CD1c-positive myeloid dendritic cell (primary cell): ENCODE measurements around the gene LARP1.
"Not testable (repeated sequence)": the region's sequence is repeated elsewhere in the genome, so short reads cannot be mapped to it uniquely, and the experiment has no call there.

Experiments
- DNase-seq: peaks from one replicate; pipeline ENCODE4 v3.0.0-alpha.2; 2016; ENCODE audit errors: extremely low spot score

Gene LARP1

DNA sequence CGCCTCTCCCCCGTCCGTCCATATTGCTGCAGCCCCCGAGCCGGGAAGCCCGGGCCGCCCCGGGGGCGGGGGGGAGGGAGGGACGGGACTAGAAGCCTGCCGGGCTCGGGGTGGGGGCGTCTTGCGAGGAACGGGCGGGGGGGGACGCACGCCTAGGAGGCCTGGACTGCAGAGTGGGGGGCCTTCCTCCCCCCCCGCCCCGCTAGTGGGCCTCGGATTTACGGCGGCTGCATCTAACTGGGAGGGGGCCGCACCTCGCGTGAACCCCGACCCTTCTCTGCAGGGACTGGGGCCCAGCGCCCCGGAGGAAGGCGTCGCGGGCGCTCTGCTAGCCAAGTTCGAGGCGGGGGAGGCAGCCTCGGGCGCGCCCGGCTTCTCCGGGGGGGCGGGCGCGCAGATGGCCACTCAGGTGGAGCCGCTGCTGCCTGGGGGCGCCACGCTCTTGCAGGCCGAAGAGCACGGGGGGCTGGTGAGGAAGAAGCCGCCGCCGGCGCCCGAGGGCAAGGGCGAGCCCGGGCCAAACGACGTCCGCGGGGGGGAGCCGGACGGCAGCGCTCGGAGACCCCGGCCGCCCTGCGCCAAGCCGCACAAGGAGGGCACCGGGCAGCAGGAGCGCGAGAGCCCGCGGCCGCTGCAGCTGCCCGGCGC, at the start of gene LARP1:
Gene LARP1, plus strand, starts transcription at position 17 of the 648 bp plus-strand sequence. Its CDS starts 381 bp downstream, at position 398.
- DNase-seq = peak; percentile 37

DNA sequence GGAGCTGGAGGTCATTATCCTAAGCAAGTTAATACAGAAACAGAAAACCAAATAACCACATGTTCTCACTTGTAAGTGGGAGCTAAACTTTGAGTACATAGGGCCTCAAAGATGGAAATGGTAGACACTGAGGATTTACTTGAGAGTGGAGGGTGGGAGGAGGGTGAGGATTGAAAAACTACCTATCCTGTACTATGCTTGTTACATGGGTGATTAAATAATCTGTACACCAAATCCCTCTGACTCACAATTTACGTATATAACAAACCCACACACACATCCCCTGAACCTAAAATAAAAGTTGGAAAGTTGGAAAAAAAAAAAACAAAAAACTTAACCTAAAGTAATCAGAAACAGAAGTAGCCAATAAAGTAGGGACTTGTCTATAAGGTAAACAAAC, 48.8 kb upstream of the LARP1 start:
- no peak for DNase-seq

DNA sequence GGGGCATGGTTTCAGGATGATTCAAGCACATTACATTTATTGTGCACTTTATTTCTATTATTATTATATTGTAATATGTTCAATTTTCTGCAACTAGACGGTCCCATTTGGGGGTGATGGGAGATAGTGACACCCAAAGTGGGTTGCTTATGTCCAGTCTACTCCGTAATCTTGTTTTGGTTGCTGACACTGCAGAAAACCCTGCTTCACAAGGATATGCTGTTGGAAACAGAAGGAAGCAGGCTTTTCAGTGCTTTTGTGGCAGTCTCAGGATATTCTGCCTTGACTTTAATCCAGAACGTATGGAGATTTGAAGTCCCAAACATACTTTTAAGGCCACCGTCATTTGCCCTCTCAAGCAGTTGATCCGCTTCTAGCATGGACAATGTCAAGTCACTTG, 47.5 kb upstream of the LARP1 start:
- DNase-seq = no peak

DNA sequence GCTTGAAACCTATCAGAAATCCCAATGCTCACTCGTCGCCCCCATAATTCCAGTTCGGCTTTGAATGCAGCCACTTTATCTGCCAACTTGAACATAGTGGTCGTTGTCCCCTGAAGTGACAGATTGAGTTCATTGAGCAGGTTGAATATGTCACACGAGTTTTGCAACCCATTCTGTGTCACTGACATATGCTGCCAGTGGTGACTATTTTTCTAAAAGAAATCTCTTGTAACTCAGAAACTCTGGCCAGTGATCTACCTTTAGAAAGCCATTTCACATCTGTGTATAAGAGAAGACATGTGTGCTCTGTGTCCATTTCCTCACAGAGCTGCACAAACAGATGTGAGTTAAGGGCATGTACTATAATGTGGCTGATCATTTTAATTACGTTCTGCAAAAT, 47.0 kb upstream of the LARP1 start:
- DNase-seq = no peak

DNA sequence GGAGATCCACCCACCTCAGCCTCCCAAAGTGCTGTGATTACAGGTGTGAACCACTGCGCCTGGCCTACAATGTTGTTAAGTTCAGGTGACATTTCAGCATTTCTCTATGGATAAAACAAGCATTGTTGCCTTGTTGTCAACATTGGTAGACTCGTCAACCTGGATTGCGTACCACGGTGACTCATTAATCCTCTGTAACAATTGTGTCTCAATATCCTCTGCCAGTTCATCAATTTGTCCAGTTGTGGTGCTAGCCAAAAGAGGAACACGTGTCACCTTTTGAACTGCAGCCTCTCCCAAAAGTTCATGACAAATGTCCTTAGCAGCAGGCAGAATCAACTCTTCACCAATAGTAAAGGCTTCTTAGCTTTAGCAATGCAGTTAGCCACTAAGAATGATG, 46.3 kb upstream of the LARP1 start:
- DNase-seq = peak; percentile 5

DNA sequence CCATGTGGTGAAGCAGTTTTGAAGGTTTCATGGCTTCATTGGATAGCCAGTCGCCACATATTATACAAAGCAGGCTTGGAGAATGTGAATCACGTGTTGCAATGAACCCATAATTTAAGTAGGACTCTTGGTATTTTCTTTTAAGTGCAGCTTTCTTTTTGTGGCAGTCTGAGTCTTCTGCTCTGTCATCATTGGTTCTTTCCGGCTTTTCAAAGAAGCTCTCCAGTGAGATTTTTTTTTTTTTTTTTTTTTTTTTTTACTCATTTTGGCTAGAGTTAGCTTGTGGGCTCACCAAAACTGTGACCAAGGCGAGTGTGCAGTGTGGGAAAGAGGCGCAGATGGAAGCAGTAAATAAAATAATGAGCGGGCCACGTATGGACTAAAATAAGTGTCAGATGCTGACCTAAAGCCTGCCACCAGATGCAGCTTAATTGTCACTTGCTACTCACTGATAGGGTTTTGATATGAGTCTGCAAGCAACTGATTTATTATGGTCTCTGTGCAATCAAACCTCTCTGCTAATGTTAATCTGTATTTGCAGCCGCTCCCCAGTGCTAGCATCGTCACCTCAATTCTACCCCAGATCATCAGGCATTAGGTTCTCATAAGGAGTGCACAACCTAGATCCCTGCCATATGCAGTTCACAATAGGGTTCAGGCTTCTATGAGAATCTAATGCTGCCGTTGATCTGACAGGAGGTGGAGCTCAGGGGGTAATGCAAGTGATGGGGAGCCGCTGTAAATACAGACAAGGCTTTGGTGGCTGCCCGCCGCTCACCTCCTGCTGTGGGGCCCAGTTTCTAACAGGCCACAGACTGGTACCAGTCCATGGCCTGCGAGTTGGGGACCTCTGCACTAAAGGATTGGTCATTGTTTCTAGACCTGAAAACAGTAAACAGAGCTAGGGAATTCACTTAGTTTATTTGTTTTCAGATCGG, 45.5 kb upstream of the LARP1 start:
- no peak for DNase-seq

DNA sequence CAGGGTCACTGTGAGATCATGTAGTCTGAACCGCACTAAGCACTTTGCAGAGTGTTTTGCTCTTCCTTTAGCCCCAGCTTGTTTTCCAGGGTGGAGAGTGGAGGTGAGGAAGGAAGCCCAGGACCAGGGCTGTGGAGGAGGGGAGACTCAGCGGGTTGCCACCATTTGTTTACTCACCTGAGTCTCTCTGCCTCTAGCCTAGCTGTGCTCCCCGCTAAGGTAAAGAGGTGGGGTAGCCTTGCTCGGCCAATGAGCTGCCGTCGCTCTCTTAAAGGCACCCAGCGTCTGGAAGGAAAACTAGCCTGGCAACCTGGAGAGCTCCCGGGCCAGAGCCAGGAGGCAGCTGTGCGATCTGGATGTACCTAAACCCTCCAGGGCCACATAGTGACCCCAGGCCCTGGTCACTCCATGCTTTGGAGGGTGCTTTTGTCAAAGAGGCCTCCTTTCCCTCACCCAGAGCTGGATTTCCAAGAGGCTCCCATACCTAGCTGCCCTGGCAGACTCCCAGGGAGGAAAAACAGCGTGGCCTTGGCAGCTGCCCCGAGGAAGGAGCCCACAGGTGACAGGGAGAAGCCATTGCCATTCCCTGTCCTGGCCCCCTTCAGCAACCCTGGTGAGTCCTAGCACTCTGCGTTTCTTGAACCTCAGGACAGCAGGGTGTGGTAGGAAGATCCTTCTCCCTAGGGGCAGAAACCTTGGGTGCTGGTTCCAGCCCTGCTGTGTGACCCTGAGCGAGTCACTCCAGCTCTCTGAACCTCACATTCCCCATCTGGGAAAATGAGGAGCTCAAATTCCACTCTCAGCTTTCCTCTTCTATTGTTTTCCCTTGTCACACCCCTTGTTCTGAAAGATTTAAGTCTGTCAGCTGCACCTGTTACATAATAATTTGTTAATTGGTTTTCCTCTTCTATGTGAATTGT, 42.4 kb upstream of the LARP1 start:
- no peak for DNase-seq

DNA sequence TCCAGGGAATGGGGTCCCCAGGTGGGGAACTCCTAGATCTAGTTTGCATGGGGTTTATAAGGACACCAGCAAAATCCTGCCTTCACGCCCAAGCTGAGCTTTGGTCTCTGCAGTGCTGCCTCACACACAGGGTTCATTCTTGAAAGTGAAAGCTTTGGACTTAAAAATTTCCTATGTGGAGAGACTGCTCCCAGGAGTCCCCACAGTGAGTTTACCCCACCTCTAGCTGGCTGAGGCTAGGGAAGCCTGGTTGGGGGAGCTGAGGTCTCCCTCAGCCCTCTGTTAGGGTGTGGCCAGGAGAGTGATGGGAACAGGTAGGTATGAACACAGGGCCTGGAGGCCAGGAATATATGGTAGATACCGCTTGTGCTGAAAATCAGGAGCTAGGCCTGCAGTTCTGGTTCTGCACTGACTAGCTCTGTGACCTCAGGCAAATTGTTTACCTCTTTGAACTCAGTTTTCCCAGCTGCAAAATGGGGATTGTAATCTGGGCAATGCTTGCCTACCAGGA, 41.5 kb upstream of the LARP1 start:
- no peak for DNase-seq

DNA sequence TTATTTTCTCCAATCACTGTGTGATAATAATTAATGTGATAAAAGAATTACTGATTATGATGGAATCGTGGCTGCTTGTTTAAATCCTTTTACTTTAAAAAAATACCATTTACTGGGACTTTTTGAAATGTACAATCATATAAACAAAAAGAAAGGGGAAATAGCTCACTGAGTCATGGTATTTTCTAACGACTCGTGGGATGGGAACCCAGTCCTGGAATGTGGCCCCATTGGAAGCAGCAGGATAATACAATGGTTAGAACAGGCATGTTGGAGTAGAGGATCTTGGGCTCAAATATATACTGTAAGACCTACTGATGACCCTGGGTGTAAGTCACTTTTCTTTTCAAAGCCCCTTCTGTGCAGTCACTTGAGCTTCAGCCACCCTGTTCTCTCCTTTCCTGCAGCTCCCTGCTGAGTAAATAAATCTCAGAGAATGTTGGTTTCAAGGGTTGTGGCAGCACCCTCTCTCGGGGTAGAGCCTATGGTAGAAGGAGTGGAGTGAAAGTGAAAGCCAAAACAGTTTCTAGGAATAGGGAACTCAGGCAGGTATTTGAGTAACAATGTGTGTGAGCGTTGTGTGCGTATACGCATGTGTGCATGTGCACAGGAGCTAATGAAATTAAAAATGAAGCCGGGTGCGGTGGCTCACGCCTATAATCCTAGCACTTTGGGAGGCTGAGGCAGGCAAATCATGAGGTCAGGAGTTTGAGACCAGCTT, 40.8 kb upstream of the LARP1 start:
- DNase-seq = peak; percentile 63

DNA sequence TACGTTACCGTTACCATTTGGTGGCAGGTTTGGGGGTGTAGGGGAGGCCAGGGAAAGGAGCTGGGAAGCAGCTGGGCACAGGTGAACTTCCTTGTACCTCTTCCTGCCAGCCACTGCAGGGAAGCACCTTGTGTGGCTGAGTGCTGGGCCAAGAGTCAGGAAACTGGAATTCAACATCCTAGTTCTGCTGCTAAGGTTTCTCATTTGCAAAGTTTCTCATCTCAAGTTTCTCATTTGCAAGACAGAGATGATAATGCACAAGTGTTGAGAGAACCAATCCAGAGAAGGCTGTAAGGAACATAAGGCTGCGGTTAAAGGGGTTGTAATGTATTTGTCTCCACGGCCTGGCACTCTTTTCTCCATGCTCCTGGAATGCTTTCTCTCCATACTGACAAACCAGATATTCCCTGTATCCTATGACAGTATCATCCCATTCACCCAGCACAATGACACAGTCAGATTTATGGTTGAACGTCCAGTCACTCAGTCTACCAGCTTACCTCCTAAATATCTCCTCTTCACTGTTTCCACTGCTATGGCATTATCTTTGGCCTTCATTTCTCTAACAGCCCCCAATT, 33.6 kb upstream of the LARP1 start:
- DNase-seq = no peak

DNA sequence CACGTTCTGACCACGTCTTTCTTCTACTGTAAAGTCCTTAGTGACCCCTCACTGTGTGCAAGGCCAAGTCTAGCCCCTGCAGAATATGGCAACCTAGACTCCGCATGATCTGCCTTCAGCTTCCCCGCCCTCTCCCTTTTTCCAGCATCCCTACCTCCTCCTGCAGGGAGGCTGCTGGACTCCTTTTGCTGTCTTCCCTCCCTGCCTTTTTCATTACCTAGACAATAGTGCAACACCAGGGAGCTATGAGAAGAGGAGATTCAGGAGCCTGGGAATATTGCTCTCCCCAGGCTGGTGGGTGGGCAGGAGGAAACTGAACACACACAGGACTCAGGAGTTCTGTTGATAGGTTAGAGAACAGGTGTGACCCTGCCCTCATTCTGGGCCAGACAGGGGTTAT, 33.1 kb upstream of the LARP1 start:
- DNase-seq = no peak

DNA sequence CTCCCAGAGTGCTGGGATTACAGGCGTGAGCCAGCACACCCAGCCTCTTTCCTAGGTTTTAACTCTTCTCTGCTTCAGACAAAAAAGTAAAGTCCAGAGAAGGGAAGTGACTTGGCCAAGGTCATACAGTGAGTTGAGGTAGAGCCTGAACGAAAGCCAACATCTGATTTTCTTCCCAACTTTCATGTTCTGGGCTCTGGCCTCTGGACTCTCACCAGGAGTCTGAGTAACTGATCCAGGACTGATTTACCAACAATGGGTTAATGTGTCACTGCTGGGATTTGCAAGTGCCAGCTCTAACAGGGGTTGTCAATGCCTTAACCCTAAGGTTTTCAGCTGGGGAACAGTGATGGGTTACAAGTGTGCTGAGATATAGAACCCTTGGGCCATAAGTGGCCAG, 32.2 kb upstream of the LARP1 start:
- DNase-seq = no peak

DNA sequence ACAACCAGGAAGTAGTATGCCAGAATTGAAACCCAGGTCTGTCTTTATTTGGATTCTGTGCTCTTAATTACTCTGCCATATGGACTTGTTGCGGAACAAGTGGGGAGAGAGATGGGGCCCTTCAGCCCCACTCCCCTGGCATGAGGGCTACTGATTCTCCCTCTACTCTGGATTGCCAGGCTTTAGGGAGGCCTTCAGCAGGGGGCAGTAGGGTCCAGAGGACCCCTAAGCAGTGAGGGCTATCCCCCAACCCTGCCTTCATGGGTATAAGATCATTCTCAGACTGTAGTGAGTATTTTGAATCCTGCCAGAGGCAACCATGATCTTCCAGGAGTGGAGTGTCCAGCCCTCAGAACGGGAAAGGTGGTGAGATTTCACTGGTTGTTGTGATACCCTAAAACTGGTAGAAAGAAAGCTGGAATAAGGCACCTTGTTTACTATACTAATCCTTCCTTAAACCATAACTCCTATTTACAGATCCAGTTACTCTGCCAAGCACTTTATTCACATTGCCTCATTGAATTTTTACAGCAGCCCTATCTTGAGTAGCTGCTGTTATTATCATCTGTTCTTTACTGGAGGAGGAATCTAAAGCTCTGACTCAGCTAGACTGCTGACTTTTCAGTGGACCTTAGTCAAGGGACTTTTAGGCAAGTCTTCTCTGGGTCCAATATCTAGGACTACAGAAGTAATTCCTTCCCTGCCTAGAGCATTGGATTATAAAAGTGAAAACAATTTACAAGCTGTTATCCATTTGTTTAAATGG, 31.3 kb upstream of the LARP1 start:
- DNase-seq = no peak

DNA sequence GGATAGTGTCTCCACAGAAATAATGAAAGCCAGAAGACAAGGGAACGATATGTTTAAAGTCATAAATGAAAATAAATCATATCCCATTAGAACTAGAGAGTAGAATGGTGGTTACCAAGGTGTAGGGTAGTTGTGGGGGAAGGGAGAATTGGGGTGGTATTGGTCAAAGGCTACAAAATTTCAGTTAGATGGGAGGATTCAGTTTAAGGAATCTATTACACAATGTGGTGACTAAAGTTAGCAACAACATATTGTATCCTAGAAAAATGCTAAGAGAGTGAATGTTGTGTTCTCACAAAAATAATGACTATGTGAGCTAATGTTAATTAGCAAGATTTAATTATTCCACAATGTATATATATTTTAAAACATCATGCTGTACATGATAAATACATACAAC, 27.8 kb upstream of the LARP1 start:
- no peak for DNase-seq

DNA sequence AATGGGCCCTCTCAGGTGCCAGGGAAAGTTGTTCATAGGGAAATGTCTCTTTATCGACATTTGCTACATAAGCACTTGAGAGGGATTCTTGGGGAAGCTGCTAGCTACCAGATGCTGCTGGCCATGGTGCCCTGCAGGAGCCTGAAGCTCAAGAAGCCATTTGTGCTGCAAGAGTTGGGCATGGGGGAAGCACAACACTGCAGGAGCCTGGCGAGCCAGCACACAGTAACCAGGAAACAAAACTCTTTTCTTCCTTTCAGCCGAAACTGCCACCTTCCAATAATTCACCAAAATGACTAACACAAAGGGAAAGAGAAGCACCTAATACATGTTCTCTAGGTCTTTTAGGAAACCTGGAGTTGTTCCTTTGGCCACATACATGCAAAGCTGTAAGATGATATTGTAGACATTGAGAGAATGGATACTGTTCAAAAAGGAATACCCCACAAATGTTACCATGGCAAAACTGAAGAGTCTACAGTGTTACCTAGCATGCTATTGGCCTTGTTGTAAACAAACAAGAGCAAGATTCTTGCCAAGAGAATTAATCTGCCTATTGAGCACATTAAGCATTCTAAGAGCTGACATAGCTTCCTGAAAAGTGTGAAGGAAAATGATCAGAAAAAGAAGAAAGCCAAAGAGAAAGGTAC, 26.1 kb upstream of the LARP1 start:
- DNase-seq = no peak

DNA sequence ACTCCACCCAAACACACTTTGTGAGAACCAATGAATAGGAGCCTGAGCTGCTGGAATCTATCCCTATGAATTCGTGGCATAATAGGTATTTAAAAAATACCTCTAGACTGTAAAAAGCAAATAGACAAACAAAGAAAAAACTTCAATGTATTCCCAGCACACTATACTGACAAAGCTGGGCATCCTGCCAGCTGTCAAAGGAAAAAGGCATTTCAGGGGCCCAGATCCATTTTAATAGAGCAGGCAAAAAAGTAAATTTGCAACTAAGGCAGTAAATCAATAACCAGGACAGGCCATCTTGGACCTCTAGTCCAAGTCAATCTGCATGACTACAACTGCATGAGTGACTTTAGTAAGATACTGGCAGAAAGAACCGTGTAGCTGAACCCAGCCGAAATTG, 25.6 kb upstream of the LARP1 start:
- DNase-seq = no peak

DNA sequence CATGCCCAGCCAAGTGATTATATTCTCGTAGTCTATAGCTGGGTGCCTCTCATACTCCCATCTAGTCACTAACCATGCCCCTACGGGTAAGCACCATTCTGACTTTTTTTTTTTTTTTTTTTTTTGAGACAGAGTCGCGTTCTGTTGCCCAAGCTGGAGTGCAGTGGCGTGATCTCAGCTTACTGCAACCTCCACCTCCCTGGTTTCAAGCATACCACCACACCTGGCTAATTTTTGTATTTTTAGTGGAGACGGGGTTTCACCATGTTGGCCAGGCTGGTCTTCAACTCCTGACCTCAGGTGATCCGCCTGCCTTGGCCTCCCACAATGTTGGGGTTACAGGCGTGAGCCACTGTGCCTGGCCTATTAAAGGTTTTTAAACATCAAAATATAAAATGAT, 24.4 kb upstream of the LARP1 start:
- DNase-seq = not testable (repeated sequence)

DNA sequence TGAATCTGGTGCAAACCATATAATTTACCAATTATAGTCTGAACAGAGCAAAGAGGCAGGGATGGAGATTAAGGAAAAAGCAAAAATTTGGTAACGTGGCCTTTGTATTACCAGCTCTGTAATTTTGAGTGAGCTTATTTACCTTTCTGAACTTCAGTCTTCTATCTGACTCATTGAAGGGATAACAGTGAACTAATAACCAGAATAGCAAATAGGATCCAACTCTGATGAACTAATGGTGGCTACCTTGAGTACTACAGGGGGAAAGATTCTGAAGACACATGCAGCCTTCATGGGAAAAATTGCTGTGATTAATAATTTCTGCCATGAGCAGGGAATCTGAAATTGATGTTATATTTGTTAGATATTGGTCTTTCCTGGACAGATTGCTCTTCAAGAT, 23.0 kb upstream of the LARP1 start:
- DNase-seq = no peak

DNA sequence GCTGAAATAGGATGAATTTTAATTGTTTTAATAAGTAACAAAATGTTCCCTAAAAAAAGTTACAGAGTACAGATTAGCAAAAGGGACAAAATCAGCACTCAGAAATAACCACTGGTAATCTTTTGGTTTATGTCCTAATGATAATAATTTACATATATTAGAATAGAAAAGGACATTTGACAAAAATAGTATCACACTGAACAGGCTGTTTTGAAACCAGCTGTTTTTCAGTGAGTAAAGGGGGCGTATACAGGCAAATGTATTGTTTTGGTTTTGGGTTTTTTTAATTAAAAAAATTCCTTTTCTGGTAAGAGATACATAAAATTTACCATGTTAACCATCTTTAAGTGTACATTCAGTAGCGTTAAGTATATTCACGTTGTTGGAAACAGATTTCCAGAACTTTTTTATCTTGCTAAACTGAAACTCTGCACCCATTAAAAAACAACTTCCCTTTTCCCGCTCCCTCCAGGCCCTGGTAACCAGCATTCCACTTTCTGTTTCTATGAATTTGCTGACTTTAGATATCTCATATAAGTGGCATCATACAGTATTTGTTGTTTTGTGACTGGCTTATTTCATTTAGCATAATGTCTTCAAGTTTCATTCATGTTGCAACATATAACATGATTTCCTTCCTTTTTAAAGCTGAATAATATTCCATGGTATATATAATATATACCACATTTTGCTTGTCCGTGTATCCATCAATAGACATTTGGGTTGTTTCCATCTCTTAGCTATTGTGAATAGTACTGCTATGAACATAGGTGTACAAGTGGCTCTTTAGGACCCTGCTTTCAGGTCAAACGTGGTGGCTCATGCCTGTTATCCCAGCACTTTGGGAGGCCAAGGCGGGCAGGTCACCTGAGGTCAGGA, 20.6 kb upstream of the LARP1 start:
- peak; percentile 53 for DNase-seq
